Lung (tissue), 12 donors: Measurements from ENCODE around the gene NYAP2. TPM values are rescaled to one million over a fixed set of nuclear protein-coding genes. Genes with fewer than 3 reads are reported as not detected.

Experiments used
- ATAC-seq: fragments of 200-7000 bp; cut with Tn5 transposase; one replicate; pipeline ENCODE4 v1.9.1; 2020; ENCODE audit warnings: moderate number of reproducible peaks; ENCODE audit not compliant: insufficient read depth, low FRiP score
- DNase-seq, 3 donors: peaks; one replicate each; pipeline ENCODE4 v3.0.0-alpha.2; 2013 to 2017
- H3K27ac ChIP-seq, 2 donors: one replicate each; pipeline ENCODE4 v1.5.1; 2013; ENCODE audit warnings: mild to moderate bottlenecking in 2 of 2, moderate library complexity in 2 of 2, control low read depth in 1 of 2, inconsistent platforms in 1 of 2, low read depth in 1 of 2, low read length in 1 of 2
- H3K27me3 ChIP-seq, 3 donors: one replicate each; pipeline ENCODE4 v1.5.1; 2013; ENCODE audit warnings: low read length in 2 of 3; ENCODE audit not compliant: control insufficient read depth in 3 of 3, insufficient read depth in 3 of 3
- H3K36me3 ChIP-seq, 4 donors: one replicate each; pipeline ENCODE4 v1.5.1; 2013; ENCODE audit warnings: low read length in 4 of 4, mild to moderate bottlenecking in 1 of 4, moderate library complexity in 1 of 4; ENCODE audit not compliant: control insufficient read depth in 4 of 4, insufficient read depth in 4 of 4
- H3K4me1 ChIP-seq, 5 donors: one replicate each; pipeline ENCODE4 v1.5.1; 2013; ENCODE audit warnings: low read length in 5 of 5, mild to moderate bottlenecking in 2 of 5, moderate library complexity in 1 of 5; ENCODE audit not compliant: control insufficient read depth in 5 of 5, insufficient read depth in 5 of 5
- H3K4me3 ChIP-seq: one replicate; pipeline ENCODE4 v1.5.1; 2013; ENCODE audit warnings: mild to moderate bottlenecking, control low read depth, moderate library complexity
- H3K9ac ChIP-seq, 2 donors: one replicate each; pipeline ENCODE4 v1.5.1; 2013; ENCODE audit warnings: low read length in 2 of 2, control low read depth in 1 of 2; ENCODE audit not compliant: insufficient read depth in 1 of 2
- H3K9me3 ChIP-seq, 4 donors: one replicate each; pipeline ENCODE4 v1.5.1; 2013; ENCODE audit warnings: low read length in 3 of 4, mild to moderate bottlenecking in 1 of 4, moderate library complexity in 1 of 4; ENCODE audit not compliant: control insufficient read depth in 4 of 4, insufficient read depth in 3 of 4
- WGBS, 2 donors: extraction: QIAGEN DNeasy Blood & Tissue Kit; methylation state at CpG; one replicate each; pipeline ENCODE4 v1.1.7; 2013; 5-methylcytosine and 5-hydroxymethylcytosine counted together
- polyA plus RNA-seq, 2 donors: library from polyadenylated mRNA; stranded (reverse); fragments of 200-250 nt; gene quantifications; one replicate each; pipeline ENCODE4 v1.2.1, GENCODE V29; 2013
- total RNA-seq, 2 donors: library from RNA; depleted of rRNA in 1 of 2; stranded (reverse); fragments of >200 nt in 1 of 2; gene quantifications; one replicate each; pipeline ENCODE4 v1.2.1, GENCODE V29; 2014 to 2021
- TF ChIP-seq, protein P1 (sequence below): IDR thresholded peaks from 2 replicates; pipeline ENCODE4 v1.5.1; 2012; ENCODE audit warnings: mild to moderate bottlenecking; ENCODE audit errors: control extremely low read depth, extremely low read depth
- donor health status: control.
- donor health status: control.
- donor health status: Bipolar disorder and iron deficiency.
- donor health status: healthy.
- donor health status: DM: yes; HTN: yes; CAD: no.

NYAP2 gene
- total and polyA plus RNA-seq, 4 donors, result 0.20 to 1.6 (median 0.83) TPM

DNA sequence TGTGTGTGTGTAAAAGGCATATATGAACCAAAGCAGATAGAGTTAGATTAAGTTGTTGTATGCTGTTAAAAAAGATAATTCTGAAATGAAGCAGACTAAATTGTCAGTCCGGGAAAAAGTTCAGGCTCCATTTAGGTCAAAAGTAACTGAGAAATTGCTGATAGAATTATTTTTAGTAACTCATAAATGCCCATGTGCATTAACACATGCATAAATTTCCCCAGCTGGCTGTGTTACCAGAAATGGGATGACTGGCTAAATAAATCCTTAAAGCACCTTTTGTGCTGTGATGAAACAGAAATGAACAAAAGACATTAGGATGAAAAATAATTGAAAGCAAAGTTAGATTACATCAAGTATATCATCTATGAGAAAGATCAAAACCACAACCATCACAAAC, 111.3 kb downstream of the NYAP2 start:
- H3K36me3 ChIP-seq, result no peaks in the 10 kb centered on the region
- DNase-seq (no peak), ATAC-seq (no peak)
- no peak overlapping the region for H3K9ac ChIP-seq
- H3K4me1 ChIP-seq, result peaks cover 0 to 4% (median 0%) of the 10 kb centered on the region in 5 donors
- H3K9me3 ChIP-seq, result no peaks in the 10 kb centered on the region
- H3K27ac ChIP-seq, result no peak overlapping the region
- no peak overlapping the region for H3K4me3 ChIP-seq
- 71 to 88% methylated on average over 1 of the region's 1 CpG for WGBS, 2 donors
- TF ChIP-seq, protein P1, sequence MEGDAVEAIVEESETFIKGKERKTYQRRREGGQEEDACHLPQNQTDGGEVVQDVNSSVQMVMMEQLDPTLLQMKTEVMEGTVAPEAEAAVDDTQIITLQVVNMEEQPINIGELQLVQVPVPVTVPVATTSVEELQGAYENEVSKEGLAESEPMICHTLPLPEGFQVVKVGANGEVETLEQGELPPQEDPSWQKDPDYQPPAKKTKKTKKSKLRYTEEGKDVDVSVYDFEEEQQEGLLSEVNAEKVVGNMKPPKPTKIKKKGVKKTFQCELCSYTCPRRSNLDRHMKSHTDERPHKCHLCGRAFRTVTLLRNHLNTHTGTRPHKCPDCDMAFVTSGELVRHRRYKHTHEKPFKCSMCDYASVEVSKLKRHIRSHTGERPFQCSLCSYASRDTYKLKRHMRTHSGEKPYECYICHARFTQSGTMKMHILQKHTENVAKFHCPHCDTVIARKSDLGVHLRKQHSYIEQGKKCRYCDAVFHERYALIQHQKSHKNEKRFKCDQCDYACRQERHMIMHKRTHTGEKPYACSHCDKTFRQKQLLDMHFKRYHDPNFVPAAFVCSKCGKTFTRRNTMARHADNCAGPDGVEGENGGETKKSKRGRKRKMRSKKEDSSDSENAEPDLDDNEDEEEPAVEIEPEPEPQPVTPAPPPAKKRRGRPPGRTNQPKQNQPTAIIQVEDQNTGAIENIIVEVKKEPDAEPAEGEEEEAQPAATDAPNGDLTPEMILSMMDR, result no peak
- H3K27me3 ChIP-seq, result no peaks in the 10 kb centered on the region

DNA sequence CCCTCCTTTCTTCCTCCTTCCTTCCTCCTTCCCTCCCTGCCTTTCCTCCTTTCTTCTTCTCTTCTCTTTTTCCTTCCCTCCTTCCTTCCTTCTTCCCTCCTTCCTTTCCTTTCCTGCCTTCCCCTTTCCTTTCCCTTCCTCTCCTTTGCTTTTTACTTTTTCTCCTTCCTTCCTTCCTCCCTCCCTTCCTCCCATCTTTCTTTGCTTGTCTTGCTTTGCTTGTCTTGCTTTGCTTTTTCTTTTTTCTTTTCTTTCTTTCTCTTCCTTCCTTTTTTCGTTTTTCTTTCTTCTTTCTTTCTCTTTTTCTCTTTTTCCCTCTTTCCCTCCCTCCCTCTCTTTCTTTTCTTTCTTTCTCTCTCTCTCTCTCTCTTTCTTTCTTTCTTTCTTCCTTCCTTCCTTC, 113.0 kb downstream of the NYAP2 start:
- no peaks in the 10 kb centered on the region for H3K36me3 ChIP-seq
- TF ChIP-seq, protein P1, result no peak
- peaks cover 0 to 4% (median 0%) of the 10 kb centered on the region in 5 donors for H3K4me1 ChIP-seq
- WGBS, 2 donors, result 36 to 63% methylated on average over 1 of the region's 1 CpG
- H3K27ac ChIP-seq, result no peak overlapping the region
- no peak overlapping the region for H3K9ac ChIP-seq
- DNase-seq (no peak), ATAC-seq (no peak)
- no peaks in the 10 kb centered on the region for H3K27me3 ChIP-seq
- H3K4me3 ChIP-seq, result no peak overlapping the region
- H3K9me3 ChIP-seq, result no peaks in the 10 kb centered on the region

DNA sequence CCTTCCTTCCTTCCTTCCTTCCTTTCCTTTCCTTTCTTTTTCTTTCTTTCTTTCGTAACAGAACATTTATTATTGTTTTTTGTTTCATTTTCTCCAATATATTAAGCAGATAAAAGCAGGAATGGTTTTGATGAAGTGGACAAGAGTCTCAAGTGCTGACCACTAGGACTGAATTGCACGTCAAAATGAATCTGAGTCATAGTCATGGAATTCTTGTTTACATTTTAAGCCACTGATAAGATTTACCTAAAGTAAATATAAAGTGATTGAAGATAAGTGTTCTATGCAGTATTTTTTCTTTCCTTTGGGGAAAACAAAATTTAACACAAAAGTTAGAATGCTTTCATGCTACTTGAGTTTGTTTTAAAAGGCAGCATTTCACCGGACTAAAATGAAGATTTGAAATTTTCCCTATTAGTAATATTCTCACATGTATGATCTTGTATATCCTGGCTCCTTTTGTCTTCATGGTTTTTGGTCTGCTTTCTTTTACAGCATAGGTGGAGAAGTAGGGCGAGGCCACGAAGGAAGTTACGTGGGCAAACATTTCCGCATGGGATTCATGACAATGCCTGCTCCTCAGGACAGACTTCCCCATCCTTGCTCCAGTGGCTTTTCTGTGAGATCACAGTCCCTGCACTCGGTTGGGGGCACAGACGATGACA, 113.5 kb downstream of the NYAP2 start:
- WGBS, 2 donors, result 54 to 80% methylated on average over 9 of the region's 9 CpGs
- TF ChIP-seq, protein P1, result no peak
- Histone ChIP-seq H3K27me3 (no peaks in the 10 kb centered on the region), H3K4me3 (no peak overlapping the region), H3K36me3 (no peaks in the 10 kb centered on the region), H3K9me3 (no peaks in the 10 kb centered on the region), H3K9ac (no peak overlapping the region), H3K27ac (peak overlapping the region in 1 of 2 donors; percentile 55), H3K4me1 (peaks cover 0 to 4% (median 0%) of the 10 kb centered on the region in 5 donors)
- peak in 2 of 3 donors; percentile 1 to 14 for DNase-seq
- no peak for ATAC-seq

- TF ChIP-seq, protein P1, result no peak
- ATAC-seq, result no peak
- H3K9ac ChIP-seq, result no peak overlapping the region
- no peak overlapping the region for H3K4me3 ChIP-seq
- no peak for DNase-seq
- H3K36me3 ChIP-seq, result no peaks in the 10 kb centered on the region
- no peaks in the 10 kb centered on the region for H3K27me3 ChIP-seq
- peaks cover 0 to 4% (median 0%) of the 10 kb centered on the region in 5 donors for H3K4me1 ChIP-seq
- H3K27ac ChIP-seq, result no peak overlapping the region
- H3K9me3 ChIP-seq, result no peaks in the 10 kb centered on the region
These were observed 115.5 kb downstream of the NYAP2 start for GRCh38 chr2:225515033-225515432.
